PC-3 (cell line): Measurements from ENCODE around the gene DCDC1.
"Not testable (repeated sequence)": the region's sequence is repeated elsewhere in the genome, so short reads cannot be mapped to it uniquely, and the experiment has no call there.

Experiments
- CTCF ChIP-seq: fragments of 300-600 bp; sonication (generic); conservative IDR thresholded peaks from 2 replicates; pipeline ENCODE4 v1.5.1; 2017; ENCODE audit warnings: antibody characterized with exemption, low read depth, mild to moderate bottlenecking, low read length
- EZH2phosphoT487 ChIP-seq: fragments of 300-600 bp; sonication (generic); IDR thresholded peaks from 2 replicates; pipeline ENCODE4 v1.6.1; 2018; ENCODE audit warnings: mild to moderate bottlenecking, antibody characterized with exemption, low read length, borderline replicate concordance

- not testable (repeated sequence) for TF ChIP-seq CTCF, EZH2phosphoT487
Observed at GRCh38 chr11:31321494-31321893, 48.0 kb downstream of the DCDC1 start.
